Esophagus (tissue), 2 donors: ENCODE results near the gene RNF32. TPM values are rescaled to one million over a fixed set of nuclear protein-coding genes. Genes with fewer than 3 reads are reported as not detected.

ENCODE experiments used
- H3K27ac ChIP-seq, 2 donors: one replicate each; pipeline ENCODE4 v1.5.1; 2013; ENCODE audit warnings: low read depth in 2 of 2, mild to moderate bottlenecking in 2 of 2, inconsistent platforms in 1 of 2, low read length in 1 of 2, moderate library complexity in 1 of 2
- H3K27me3 ChIP-seq, 2 donors: one replicate each; pipeline ENCODE4 v1.6.1; 2013; ENCODE audit warnings: low read length in 2 of 2, control low read depth in 1 of 2, mild to moderate bottlenecking in 1 of 2; ENCODE audit not compliant: insufficient read depth in 2 of 2, control insufficient read depth in 1 of 2
- H3K36me3 ChIP-seq, 2 donors: one replicate each; pipeline ENCODE4 v1.6.1; 2013; ENCODE audit warnings: low read length in 1 of 2; ENCODE audit not compliant: control insufficient read depth in 2 of 2, insufficient read depth in 2 of 2
- H3K4me1 ChIP-seq, 2 donors: one replicate each; pipeline ENCODE4 v1.6.1; 2013; ENCODE audit warnings: low read length in 1 of 2; ENCODE audit not compliant: control insufficient read depth in 2 of 2, insufficient read depth in 2 of 2
- H3K4me3 ChIP-seq, 2 donors: one replicate each; pipeline ENCODE4 v1.5.1; 2013; ENCODE audit warnings: low read length in 2 of 2, mild to moderate bottlenecking in 2 of 2, low read depth in 1 of 2, moderate library complexity in 1 of 2
- H3K9me3 ChIP-seq, 2 donors: one replicate each; pipeline ENCODE4 v1.6.1; 2013; ENCODE audit warnings: mild to moderate bottlenecking in 2 of 2, low read depth in 1 of 2, low read length in 1 of 2, moderate library complexity in 1 of 2; ENCODE audit not compliant: control insufficient read depth in 2 of 2, insufficient read depth in 1 of 2
- WGBS, 2 donors: extraction: QIAGEN DNeasy Blood & Tissue Kit; methylation state at CpG; one replicate each; pipeline ENCODE4 v1.1.7; 2013; 5-methylcytosine and 5-hydroxymethylcytosine counted together
- polyA plus RNA-seq, 2 donors: library from polyadenylated mRNA; stranded (reverse); fragments of 200-250 nt; gene quantifications; one replicate each; pipeline ENCODE4 v1.2.3, GENCODE V29; 2013
- donor health status: healthy with polysubstance abuse.
- donor health status: Bipolar disorder and iron deficiency.

The RNF32 gene
- polyA plus RNA-seq, 2 donors, result 0.38 to 0.43 TPM

DNA sequence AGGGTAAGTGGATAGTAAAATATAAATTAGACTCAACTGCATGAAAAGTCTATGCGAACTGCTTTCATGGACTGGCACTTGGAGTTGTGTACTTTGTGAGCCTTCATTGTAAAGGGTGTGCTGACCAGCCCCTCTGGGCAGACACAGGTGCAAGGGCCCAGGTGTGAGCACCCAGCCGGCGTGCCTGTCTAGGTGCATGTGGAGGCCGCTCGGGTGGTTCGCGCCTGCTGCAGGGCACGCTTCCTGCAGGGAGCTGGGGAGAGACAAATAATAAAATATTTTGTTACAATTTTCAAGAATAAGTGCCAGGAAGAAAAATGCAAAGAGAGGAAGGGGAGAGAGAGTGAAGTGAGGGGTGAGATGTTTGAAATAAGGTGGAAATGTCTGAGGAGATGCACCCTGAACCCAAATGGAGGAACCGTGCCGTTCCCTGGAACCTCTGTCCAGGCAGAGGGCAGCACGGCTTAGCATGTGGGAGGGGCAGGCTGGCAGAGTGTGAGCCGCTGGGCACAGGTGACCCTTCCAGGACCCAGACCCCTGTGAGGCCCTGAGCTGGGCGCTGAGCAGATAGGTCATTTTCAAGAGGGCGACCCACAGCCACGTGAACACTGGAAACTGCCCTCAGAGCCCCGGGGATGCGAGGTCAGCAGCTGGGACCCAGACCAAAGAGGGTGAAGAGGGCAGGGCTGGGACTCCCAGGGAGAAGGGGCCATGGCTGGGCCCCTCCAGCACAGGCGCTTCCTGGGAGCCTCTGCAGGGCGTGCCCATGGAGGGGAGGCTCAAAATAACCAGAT, 28.7 kb downstream of the RNF32 start:
- Histone ChIP-seq H3K9me3 (no peaks in the 10 kb centered on the region), H3K27ac (no peak overlapping the region), H3K27me3 (no peaks in the 10 kb centered on the region), H3K4me3 (no peak overlapping the region), H3K36me3 (peaks cover 0 to 4% of the 10 kb centered on the region in 2 donors), H3K4me1 (no peaks in the 10 kb centered on the region)
- 94% methylated on average over 19 of the region's 19 CpGs for WGBS, 2 donors

DNA sequence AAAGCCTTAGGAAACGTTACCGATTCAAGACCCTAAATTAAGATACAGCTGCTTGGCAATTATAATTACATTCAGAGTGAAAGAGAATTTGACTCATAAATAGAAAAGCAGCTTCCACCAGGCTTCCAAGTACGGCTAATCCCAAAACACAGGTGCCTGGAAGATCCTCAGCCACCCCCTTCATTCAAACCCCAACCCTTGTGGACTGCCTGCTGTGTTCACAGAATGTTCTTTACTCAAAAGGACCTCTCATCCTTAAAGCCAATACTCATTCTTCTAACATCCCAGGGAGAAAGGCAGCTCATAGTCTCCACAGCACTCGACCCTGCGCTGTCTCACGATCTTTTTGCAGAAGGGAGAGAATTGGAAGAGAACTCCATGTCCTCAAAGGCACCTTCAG, 32.9 kb downstream of the RNF32 start:
- H3K4me1 ChIP-seq, result no peaks in the 10 kb centered on the region
- H3K9me3 ChIP-seq, result no peaks in the 10 kb centered on the region
- 92 to 94% methylated on average over 6 of the region's 6 CpGs for WGBS, 2 donors
- H3K27ac ChIP-seq, result no peak overlapping the region
- no peaks in the 10 kb centered on the region for H3K27me3 ChIP-seq
- peaks cover 0 to 16% of the 10 kb centered on the region in 2 donors for H3K36me3 ChIP-seq
- H3K4me3 ChIP-seq, result no peak overlapping the region

DNA sequence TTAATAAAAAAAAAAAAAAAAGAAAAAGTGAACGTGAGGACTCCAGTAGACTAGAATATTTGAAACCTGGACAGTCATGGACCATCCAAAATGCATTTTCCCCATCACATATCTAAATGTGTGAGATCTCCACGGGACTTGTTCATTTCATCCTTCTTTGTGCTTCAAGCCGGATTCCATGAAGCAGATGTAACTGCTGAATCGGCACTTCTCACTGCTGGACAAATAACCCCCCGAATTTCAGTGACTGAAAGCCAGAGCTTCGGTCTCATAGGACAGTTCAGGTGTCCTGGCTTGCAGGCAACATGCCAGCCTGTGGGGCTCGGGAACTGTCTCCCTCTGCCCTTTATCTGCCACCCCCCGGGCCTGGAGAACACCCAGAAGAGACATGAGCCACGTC, 33.3 kb downstream of the RNF32 start:
- 92 to 95% methylated on average over 9 of the region's 9 CpGs for WGBS, 2 donors
- Histone ChIP-seq H3K27me3 (no peaks in the 10 kb centered on the region), H3K9me3 (no peaks in the 10 kb centered on the region), H3K4me1 (no peaks in the 10 kb centered on the region), H3K4me3 (no peak overlapping the region), H3K36me3 (peaks cover 0 to 19% of the 10 kb centered on the region in 2 donors), H3K27ac (no peak overlapping the region)

DNA sequence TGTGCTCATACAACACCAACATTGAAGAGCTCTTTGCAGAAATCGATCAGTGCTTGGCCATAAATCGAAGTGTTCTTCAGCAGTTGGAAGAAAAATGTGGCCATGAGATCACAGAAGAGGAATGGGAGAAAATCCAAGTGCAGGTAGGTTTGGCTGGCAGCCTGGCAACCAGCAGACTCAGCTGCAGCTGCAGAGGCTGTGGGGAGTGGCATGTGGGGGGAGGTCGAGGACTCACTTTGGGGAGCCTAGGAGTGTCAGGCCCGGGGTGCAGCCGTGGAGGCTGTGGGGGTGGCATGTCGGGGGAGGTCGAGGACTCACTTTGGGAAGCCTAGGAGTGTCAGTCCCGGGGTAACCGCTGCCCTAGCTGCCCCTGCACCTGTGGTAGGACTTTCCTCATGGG, 35.1 kb downstream of the RNF32 start:
- H3K4me3 ChIP-seq, result no peak overlapping the region
- H3K9me3 ChIP-seq, result no peaks in the 10 kb centered on the region
- H3K27ac ChIP-seq, result no peak overlapping the region
- H3K36me3 ChIP-seq, result peaks cover 0 to 20% of the 10 kb centered on the region in 2 donors
- 78 to 83% methylated on average over 9 of the region's 9 CpGs for WGBS, 2 donors
- no peaks in the 10 kb centered on the region for H3K27me3 ChIP-seq
- H3K4me1 ChIP-seq, result no peaks in the 10 kb centered on the region

DNA sequence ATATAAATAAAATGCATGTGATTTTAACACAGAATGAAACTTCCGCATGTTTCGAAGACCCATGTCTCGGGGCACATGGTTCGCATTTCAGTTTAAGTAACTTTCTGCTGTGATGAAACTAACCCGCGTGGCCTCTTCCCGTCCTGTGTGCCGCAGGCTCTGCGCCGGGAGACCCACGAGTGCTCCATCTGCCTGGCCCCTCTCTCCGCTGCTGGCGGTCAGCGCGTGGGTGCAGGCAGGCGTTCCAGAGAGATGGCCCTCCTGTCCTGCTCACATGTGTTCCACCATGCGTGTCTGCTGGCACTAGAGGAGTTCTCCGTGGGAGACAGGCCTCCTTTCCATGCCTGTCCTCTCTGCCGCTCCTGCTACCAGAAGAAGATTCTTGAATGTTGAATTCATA, 35.7 kb downstream of the RNF32 start:
- no peaks in the 10 kb centered on the region for H3K27me3 ChIP-seq
- H3K9me3 ChIP-seq, result no peaks in the 10 kb centered on the region
- no peak overlapping the region for H3K4me3 ChIP-seq
- no peaks in the 10 kb centered on the region for H3K4me1 ChIP-seq
- H3K27ac ChIP-seq, result no peak overlapping the region
- WGBS, 2 donors, result 89 to 97% methylated on average over 19 of the region's 19 CpGs
- H3K36me3 ChIP-seq, result peaks cover 0 to 20% of the 10 kb centered on the region in 2 donors

DNA sequence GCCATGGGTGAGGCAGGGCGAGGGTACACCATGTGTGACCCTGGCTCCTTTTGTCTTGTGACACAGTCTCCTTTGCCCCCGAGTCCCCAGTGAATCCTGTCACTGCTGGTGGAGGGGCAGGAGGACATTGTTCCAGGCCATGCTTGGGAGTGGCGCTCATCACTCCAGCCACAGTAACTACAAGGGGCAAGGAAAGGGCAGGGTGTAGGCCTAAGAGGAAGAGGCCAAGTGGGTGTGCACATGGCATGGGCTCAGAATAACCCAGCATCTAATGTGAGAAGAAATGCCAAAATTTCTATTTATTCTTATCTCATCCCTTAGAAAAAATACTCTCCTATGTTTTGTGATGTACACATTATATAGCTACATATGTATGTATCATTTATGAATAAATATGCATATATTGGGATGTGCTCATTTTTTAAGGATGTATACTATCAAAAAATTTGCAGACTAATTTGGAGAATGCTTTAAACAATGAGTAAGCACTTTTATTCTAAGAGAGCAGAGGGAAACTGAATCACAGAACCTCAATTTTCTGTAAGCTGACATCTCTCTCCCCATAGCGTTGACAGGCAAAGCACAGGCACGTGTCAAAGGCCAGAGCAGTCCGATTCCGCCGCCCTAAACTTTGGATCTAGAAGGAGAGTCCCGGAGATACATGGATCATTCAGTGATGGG, 36.9 kb downstream of the RNF32 start:
- Histone ChIP-seq H3K9me3 (no peaks in the 10 kb centered on the region), H3K4me3 (no peak overlapping the region), H3K4me1 (no peaks in the 10 kb centered on the region), H3K36me3 (peaks cover 3 to 24% of the 10 kb centered on the region in 2 donors), H3K27me3 (no peaks in the 10 kb centered on the region), H3K27ac (no peak overlapping the region)
- WGBS, 2 donors, result 94 to 95% methylated on average over 9 of the region's 9 CpGs

DNA sequence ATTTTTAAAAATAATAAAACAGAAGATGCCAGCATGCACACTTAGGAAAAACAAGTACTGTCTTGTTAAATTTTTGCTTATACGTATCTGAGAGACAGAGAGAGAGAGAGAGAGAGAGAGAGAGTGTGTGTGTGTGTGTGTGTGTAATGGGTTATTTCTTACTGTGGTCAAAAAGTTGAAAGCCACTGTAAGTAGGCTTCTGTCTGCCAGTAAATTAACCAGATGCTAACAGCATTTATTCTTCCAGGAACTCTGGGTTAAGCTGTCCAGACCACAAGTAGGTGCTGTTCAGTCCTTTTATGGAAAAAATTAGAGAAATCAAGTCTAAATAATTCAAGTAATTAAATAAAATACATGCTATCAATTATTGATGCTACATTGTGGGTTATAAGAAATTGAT, 39.7 kb downstream of the RNF32 start:
- Histone ChIP-seq H3K4me3 (no peak overlapping the region), H3K27me3 (no peaks in the 10 kb centered on the region), H3K36me3 (peaks cover 3 to 25% of the 10 kb centered on the region in 2 donors), H3K27ac (no peak overlapping the region), H3K4me1 (no peaks in the 10 kb centered on the region), H3K9me3 (no peaks in the 10 kb centered on the region)
- 28 to 78% methylated on average over 1 of the region's 1 CpG for WGBS, 2 donors

DNA sequence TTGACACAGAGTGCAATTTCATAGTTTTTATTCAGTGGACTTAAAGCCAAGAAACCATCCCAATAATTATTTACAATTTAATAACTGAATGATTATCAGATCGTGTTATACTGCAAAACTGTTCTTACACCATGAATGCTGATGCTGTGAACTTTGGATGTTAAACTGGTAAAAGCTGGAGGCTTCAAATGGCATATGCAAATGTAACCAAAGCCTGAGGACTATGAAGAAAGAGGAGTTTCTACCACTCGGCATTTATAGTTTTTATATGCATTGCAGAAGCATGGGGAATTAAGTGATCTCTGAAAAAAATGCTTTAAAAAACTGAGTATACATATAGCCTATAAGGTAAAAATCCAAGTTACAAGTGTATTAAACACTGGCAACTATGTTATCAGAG, 42.4 kb downstream of the RNF32 start:
- Histone ChIP-seq H3K27ac (no peak overlapping the region), H3K27me3 (no peaks in the 10 kb centered on the region), H3K4me1 (no peaks in the 10 kb centered on the region), H3K4me3 (no peak overlapping the region), H3K36me3 (peaks cover 3 to 19% of the 10 kb centered on the region in 2 donors), H3K9me3 (no peaks in the 10 kb centered on the region)
- WGBS, 2 donors, result 86 to 91% methylated on average over 2 of the region's 2 CpGs

DNA sequence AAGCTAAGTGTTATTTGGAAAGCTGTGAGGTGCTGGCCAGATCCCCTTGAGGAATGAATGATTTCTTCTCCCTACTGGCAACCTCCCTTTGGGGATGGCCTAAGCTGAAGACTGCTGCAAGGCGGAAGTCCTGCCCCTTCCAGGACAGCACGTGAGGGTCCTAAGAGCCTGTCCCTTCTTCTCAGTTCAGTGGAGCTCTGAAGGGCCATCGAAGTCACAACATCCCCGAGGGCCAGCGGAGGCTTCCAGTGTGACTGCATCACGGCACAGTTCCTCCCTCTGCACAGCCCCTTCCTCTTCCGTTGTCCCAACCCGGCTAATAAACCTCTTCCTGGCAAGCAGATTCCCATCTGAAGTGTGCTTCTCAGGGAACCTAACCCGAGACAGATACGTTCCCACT, 43.7 kb downstream of the RNF32 start:
- Histone ChIP-seq H3K27me3 (no peaks in the 10 kb centered on the region), H3K27ac (no peak overlapping the region), H3K4me1 (no peaks in the 10 kb centered on the region), H3K36me3 (peaks cover 3 to 13% of the 10 kb centered on the region in 2 donors), H3K9me3 (no peaks in the 10 kb centered on the region), H3K4me3 (no peak overlapping the region)
- WGBS, 2 donors, result 95 to 96% methylated on average over 10 of the region's 10 CpGs

DNA sequence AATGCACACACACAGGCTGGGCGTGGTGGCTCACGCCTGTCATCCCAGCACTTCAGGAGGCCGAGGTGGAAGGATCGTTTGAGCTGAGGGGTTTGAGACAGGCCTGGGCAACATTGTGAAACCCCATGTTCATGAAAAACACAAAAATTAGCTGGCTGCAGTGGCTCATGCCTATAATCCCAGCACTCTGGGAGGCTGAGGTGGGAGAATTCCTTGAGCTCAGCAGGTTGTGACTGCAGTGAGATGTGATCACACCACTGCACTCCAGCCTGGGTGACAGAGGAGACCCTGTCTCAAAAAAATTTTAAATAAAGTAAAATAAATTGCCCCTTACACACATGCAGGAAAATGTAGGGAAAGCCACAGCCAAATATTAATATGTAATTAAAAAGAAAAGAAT, 44.1 kb downstream of the RNF32 start:
- Histone ChIP-seq H3K27ac (no peak overlapping the region), H3K4me3 (no peak overlapping the region), H3K27me3 (no peaks in the 10 kb centered on the region), H3K9me3 (no peaks in the 10 kb centered on the region), H3K4me1 (no peaks in the 10 kb centered on the region), H3K36me3 (peaks cover 3 to 11% of the 10 kb centered on the region in 2 donors)
- whole genome bisulfite sequencing, 2 donors, result 86 to 90% methylated on average over 4 of the region's 4 CpGs
